HG02642 (cell line): Measurements from ENCODE around the gene PPP3R1.
"Not testable (repeated sequence)": the region's sequence is repeated elsewhere in the genome, so short reads cannot be mapped to it uniquely, and the experiment has no call there.

Experiments used
- ATAC-seq: cut with Tn5 transposase; IDR thresholded peaks from one replicate; pipeline ENCODE4 v1.9.1; 2021; ENCODE audit warnings: mild to moderate bottlenecking; ENCODE audit not compliant: unreplicated experiment, poor library complexity

PPP3R1 gene

GRCh38 chr2:68193144-68193543 lies 59.2 kb downstream of the PPP3R1 start:
- ATAC-seq, result no peak

GRCh38 chr2:68190991-68191731 lies 61.2 kb downstream of the PPP3R1 start:
- no peak for ATAC-seq

GRCh38 chr2:68189991-68190784 lies 62.1 kb downstream of the PPP3R1 start:
- no peak for ATAC-seq

- no peak for ATAC-seq
These were observed 63.5 kb downstream of the PPP3R1 start for GRCh38 chr2:68188831-68189230.

GRCh38 chr2:68187329-68187728 lies 65.0 kb downstream of the PPP3R1 start:
- ATAC-seq, result no peak

- no peak for ATAC-seq
These were observed 66.7 kb downstream of the PPP3R1 start for GRCh38 chr2:68185541-68186164.

GRCh38 chr2:68182902-68183301 lies 69.4 kb downstream of the PPP3R1 start:
- ATAC-seq, result no peak

- no peak for ATAC-seq
These were observed 73.2 kb downstream of the PPP3R1 start for GRCh38 chr2:68178954-68179627.

- ATAC-seq, result no peak
These were observed 73.9 kb downstream of the PPP3R1 start for GRCh38 chr2:68178432-68178831.

- no peak for ATAC-seq
These were observed 74.8 kb downstream of the PPP3R1 start for GRCh38 chr2:68177541-68177940.

- ATAC-seq, result no peak
These were observed 75.7 kb downstream of the PPP3R1 start for GRCh38 chr2:68176657-68177056.

- ATAC-seq, result not testable (repeated sequence)
These were observed 77.1 kb downstream of the PPP3R1 start for GRCh38 chr2:68175210-68175609.

- ATAC-seq, result no peak
These were observed 79.2 kb downstream of the PPP3R1 start for GRCh38 chr2:68172990-68173700.

GRCh38 chr2:68172521-68172920 lies 79.8 kb downstream of the PPP3R1 start:
- no peak for ATAC-seq

- ATAC-seq, result no peak
These were observed 80.6 kb downstream of the PPP3R1 start for GRCh38 chr2:68171684-68172083.

GRCh38 chr2:68171146-68171545 lies 81.2 kb downstream of the PPP3R1 start:
- no peak for ATAC-seq

GRCh38 chr2:68169308-68169707 lies 83.0 kb downstream of the PPP3R1 start:
- ATAC-seq, result no peak

GRCh38 chr2:68167186-68167585 lies 85.1 kb downstream of the PPP3R1 start:
- ATAC-seq, result no peak

GRCh38 chr2:68163641-68164040 lies 88.7 kb downstream of the PPP3R1 start:
- no peak for ATAC-seq

GRCh38 chr2:68158134-68158447 lies 94.2 kb downstream of the PPP3R1 start:
- no peak for ATAC-seq
